ENCODE measurements around the gene MMP14. TPM values are rescaled to one million over a fixed set of nuclear protein-coding genes. Genes with fewer than 3 reads are reported as not detected.

MMP14 gene
- total and polyA plus RNA-seq, 2 of the 13 experiments (the other 11 are each of a cell fraction or from before 2014, with no cell fraction given) = 5.2 to 9.8 TPM

DNA sequence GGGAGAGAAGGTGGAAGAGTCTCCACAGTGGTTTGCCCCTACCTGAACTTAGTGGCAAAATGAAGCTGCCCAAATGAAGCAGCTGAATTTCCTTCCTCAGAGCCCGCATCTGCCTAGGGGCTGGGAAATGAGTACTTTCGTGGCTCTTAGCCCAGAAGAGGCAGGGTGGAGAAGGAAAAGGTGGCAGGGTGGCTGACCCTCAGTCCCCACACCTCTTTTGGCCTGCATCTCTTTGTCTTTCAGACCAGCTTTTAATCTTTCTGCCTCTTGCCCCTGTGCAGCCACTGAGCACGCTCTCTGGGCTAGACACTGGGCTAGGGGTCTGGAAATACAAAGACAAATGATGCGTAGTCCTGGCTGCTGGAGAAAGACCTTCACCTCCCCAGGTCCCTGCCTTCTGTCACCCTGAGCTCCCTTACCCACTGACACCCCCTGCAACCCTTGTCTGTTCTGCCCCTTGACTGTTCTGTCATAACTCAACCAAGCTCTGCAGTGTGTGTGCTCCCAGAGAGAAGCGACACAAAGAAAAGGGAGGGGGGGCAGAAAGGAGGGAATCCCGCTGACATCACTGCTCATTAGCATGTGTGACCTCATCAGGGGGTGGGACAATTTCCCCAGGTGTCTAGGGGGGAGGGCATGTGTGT is 46.3 kb downstream of the MMP14 start:
- Histone ChIP-seq H3K36me3 (replicated peaks in 1 of 2; ENCODE audit: control insufficient read depth in 1 of 2, insufficient read depth in 2 of 2, low read length in 2 of 2) (no peaks in the 10 kb centered on the region), H3K79me2 (ENCODE audit: insufficient read depth, low read length) (no peaks in the 10 kb centered on the region), H3K4me1 (ENCODE audit: insufficient read depth, low read length) (peaks cover 27% of the 10 kb centered on the region), H2AFZ (ENCODE audit: low read length) (no peak overlapping the region), H4K20me1 (ENCODE audit: insufficient read depth, low read length) (no peaks in the 10 kb centered on the region; the same call in 1 of the 2 replicates), H3K27me3 (ENCODE audit: control insufficient read depth in 1 of 2, insufficient read depth in 2 of 2, low read length in 2 of 2) (peaks cover 8 to 54% of the 10 kb centered on the region in 2 experiments; a peak in 4 of 5 replicates), H3K4me3 (replicated peaks in 1 of 3; ENCODE audit: insufficient read depth in 1 of 3, low read depth in 2 of 3, low read length in 3 of 3) (no peak overlapping the region), H3K27ac (ENCODE audit: extremely low read length, insufficient read depth, low read length) (no peak overlapping the region), H3K4me2 (ENCODE audit: low read depth, low read length) (no peak overlapping the region), H3K9ac (ENCODE audit: insufficient read depth, low read depth, low read length) (no peak overlapping the region), H3K9me3 (ENCODE audit: low read length) (no peaks in the 10 kb centered on the region)
- BruUV-seq (replicated peaks) = no TSS peak
- intact Hi-C loops (cut with micrococcal nuclease; ENCODE audit: unreplicated experiment) (no loop called here), in situ Hi-C loops (cut with HindIII; ENCODE audit: extremely low pct_ligation_motif_present, low pct_unique_long_range_greater_than_20kb) (no loop called here)
- CTCF ChIA-PET (ENCODE audit: low intra/inter-chr PET ratio, low total read pairs) = no interaction called here
- DNase-seq (ENCODE audit: low spot score) = no peak
- 26% methylated on average over 6 of the region's 6 CpGs for WGBS (ENCODE audit: low lambda C conversion rate)
- FAIRE-seq = no peak
- POLR2A ChIA-PET = interaction anchor here (1.1 to 5.3 kb wide), 6 partner anchors 10 to 293 kb away, joined by 4 to 53 read pairs (median 5); partner anchors contain the start of genes ACIN1, C14orf119, LRP10 and OXA1L
- ATAC-seq = peak; percentile 20
- TF ChIP-seq ZNF263 (CRISPR knock-in tag; IDR thresholded peaks at IDR 0.05) (no peak), KLF13 (CRISPR knock-in tag; IDR thresholded peaks at IDR 0.05) (0 out of 2 replicates have a peak, but pooled peaks have one; percentile 73), ZFP37 (CRISPR knock-in tag; IDR thresholded peaks at IDR 0.05; ENCODE audit: borderline replicate concordance) (0 out of 2 replicates have a peak, but pooled peaks have one; percentile 44), FOXA3 (CRISPR knock-in tag; IDR thresholded peaks at IDR 0.05) (no peak), ZNF703 (CRISPR knock-in tag; IDR thresholded peaks at IDR 0.05; ENCODE audit: borderline replicate concordance) (no peak), NFAT5 (CRISPR knock-in tag; IDR thresholded peaks at IDR 0.05) (0 out of 2 replicates have a peak, but pooled peaks have one; percentile 57), ZNF891 (CRISPR knock-in tag; IDR thresholded peaks at IDR 0.05) (0 out of 2 replicates have a peak, but pooled peaks have one; percentile 28), ZNF788 (CRISPR knock-in tag; IDR thresholded peaks at IDR 0.05; ENCODE audit: borderline replicate concordance) (no peak), THAP9 (CRISPR knock-in tag; IDR thresholded peaks at IDR 0.05; ENCODE audit: borderline replicate concordance) (0 out of 2 replicates have a peak, but pooled peaks have one; percentile 14), SOX5 (CRISPR knock-in tag; IDR thresholded peaks at IDR 0.05; ENCODE audit: borderline replicate concordance) (no peak), ZBTB34 (CRISPR knock-in tag; IDR thresholded peaks at IDR 0.05) (no peak), ARID2 (CRISPR knock-in tag; IDR thresholded peaks at IDR 0.05; ENCODE audit: borderline replicate concordance) (no peak)
- TF ChIP-seq, protein P1, sequence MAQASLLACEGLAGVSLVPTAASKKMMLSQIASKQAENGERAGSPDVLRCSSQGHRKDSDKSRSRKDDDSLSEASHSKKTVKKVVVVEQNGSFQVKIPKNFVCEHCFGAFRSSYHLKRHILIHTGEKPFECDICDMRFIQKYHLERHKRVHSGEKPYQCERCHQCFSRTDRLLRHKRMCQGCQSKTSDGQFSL (CRISPR knock-in tag; IDR thresholded peaks at IDR 0.05) = no peak
